Measurements from ENCODE around the gene TLR1. TPM values are rescaled to one million over a fixed set of nuclear protein-coding genes. Genes with fewer than 3 reads are reported as not detected.

Gene TLR1
- total RNA-seq, 1 donor from 2014 or later, result 3.1 TPM

- Mint-ChIP-seq H3K27ac (no peak overlapping the region), H3K27me3 (no peaks in the 10 kb centered on the region), H3K4me3 (ENCODE audit: low read depth) (no peak overlapping the region), H3K9me3 (ENCODE audit: low read depth) (peaks cover 19% of the 10 kb centered on the region), H3K36me3 (ENCODE audit: insufficient read depth) (peaks cover 18% of the 10 kb centered on the region), H3K4me1 (ENCODE audit: low read depth) (peaks cover 6% of the 10 kb centered on the region)
- no peak for TF ChIP-seq CTCF (IDR thresholded peaks at IDR 0.05; ENCODE audit: unreplicated experiment)
- no peak for DNase-seq (ENCODE audit: low spot score, unreplicated experiment)
These were observed 9.5 kb downstream of the TLR1 start for GRCh38 chr4:38795087-38795486.

GRCh38 chr4:38794051-38794450, 10.5 kb downstream of the TLR1 start:
- TF ChIP-seq CTCF (IDR thresholded peaks at IDR 0.05; ENCODE audit: unreplicated experiment), result no peak
- Mint-ChIP-seq H3K9me3 (ENCODE audit: low read depth) (peaks cover 13% of the 10 kb centered on the region), H3K27ac (no peak overlapping the region), H3K4me3 (ENCODE audit: low read depth) (no peak overlapping the region), H3K4me1 (ENCODE audit: low read depth) (peaks cover 1% of the 10 kb centered on the region), H3K36me3 (ENCODE audit: insufficient read depth) (peaks cover 11% of the 10 kb centered on the region), H3K27me3 (no peaks in the 10 kb centered on the region)
- no peak for DNase-seq (ENCODE audit: low spot score, unreplicated experiment)

- Mint-ChIP-seq H3K4me1 (ENCODE audit: low read depth) (peaks cover 8% of the 10 kb centered on the region), H3K9me3 (ENCODE audit: low read depth) (peaks cover 15% of the 10 kb centered on the region)
These were observed 13.6 kb downstream of the TLR1 start for GRCh38 chr4:38791010-38791409.

GRCh38 chr4:38788317-38788716, 16.3 kb downstream of the TLR1 start:
- H3K27me3 Mint-ChIP-seq, result no peaks in the 10 kb centered on the region
- peak overlapping the region; percentile 59 for H3K27ac Mint-ChIP-seq
- DNase-seq (ENCODE audit: low spot score, unreplicated experiment), result no peak
- H3K4me3 Mint-ChIP-seq (ENCODE audit: low read depth), result peak overlapping the region; percentile 32
- H3K4me1 Mint-ChIP-seq (ENCODE audit: low read depth), result peaks cover 8% of the 10 kb centered on the region
- H3K9me3 Mint-ChIP-seq (ENCODE audit: low read depth), result peaks cover 17% of the 10 kb centered on the region
- peaks cover 1% of the 10 kb centered on the region for H3K36me3 Mint-ChIP-seq (ENCODE audit: insufficient read depth)
- TF ChIP-seq CTCF (IDR thresholded peaks at IDR 0.05; ENCODE audit: unreplicated experiment), result no peak

More at GRCh38 chr4:38791010-38791409, 13.6 kb downstream of the TLR1 start:
- no peak for TF ChIP-seq CTCF (IDR thresholded peaks at IDR 0.05; ENCODE audit: unreplicated experiment)
- Mint-ChIP-seq H3K4me3 (ENCODE audit: low read depth) (no peak overlapping the region), H3K27me3 (no peaks in the 10 kb centered on the region), H3K27ac (peak overlapping the region; percentile 45), H3K36me3 (ENCODE audit: insufficient read depth) (peaks cover 7% of the 10 kb centered on the region)
- no peak for DNase-seq (ENCODE audit: low spot score, unreplicated experiment)

GRCh38 chr4:38787693-38788092, 16.9 kb downstream of the TLR1 start:
- DNase-seq (ENCODE audit: low spot score, unreplicated experiment), result no peak
- H3K4me3 Mint-ChIP-seq (ENCODE audit: low read depth), result peak overlapping the region; percentile 32
- no peaks in the 10 kb centered on the region for H3K27me3 Mint-ChIP-seq
- H3K4me1 Mint-ChIP-seq (ENCODE audit: low read depth), result peaks cover 10% of the 10 kb centered on the region
- peaks cover 17% of the 10 kb centered on the region for H3K9me3 Mint-ChIP-seq (ENCODE audit: low read depth)
- peak overlapping the region; percentile 59 for H3K27ac Mint-ChIP-seq
- TF ChIP-seq CTCF (IDR thresholded peaks at IDR 0.05; ENCODE audit: unreplicated experiment), result no peak
- peaks cover 1% of the 10 kb centered on the region for H3K36me3 Mint-ChIP-seq (ENCODE audit: insufficient read depth)

All from progenitor cell of endocrine pancreas (in vitro differentiated cells).